HG03045 (cell line): ENCODE measurements around the gene FAM98A.

ENCODE experiments used
- ATAC-seq: cut with Tn5 transposase; IDR thresholded peaks from one replicate; pipeline ENCODE4 v1.9.1; 2021; ENCODE audit warnings: mild to moderate bottlenecking, moderate library complexity; ENCODE audit not compliant: unreplicated experiment

Gene FAM98A

GRCh38 chr2:33599175-33599942 lies at the start of gene FAM98A:
Gene FAM98A (minus strand): TSS chr2:33599299. CDS start chr2:33599221, 78 bp downstream.
- ATAC-seq = peak; percentile 93

GRCh38 chr2:33645861-33646260 lies 46.8 kb upstream of the FAM98A start:
- ATAC-seq = no peak

DNA sequence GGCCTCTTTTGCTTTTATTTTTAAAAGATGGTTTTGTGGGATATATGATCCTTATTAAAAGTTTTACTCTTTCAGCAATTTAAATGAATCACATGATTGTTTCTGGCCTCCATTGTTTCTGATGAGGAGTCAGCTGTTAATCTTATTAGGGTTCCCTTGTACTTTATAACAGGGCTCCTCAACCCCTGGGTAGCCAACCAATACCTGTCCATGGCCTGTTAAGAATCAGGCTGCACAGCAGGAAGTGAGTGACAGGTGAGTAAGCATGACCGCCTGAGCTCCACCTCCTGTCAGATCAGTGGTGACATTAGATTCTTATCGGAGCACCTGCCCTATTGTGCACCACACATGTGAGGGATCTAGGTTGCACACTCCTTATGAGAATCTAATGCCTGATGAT lies 45.1 kb upstream of the FAM98A start:
- ATAC-seq = no peak

- ATAC-seq = no peak
Measured at GRCh38 chr2:33636001-33636400, 36.9 kb upstream of the FAM98A start.

DNA sequence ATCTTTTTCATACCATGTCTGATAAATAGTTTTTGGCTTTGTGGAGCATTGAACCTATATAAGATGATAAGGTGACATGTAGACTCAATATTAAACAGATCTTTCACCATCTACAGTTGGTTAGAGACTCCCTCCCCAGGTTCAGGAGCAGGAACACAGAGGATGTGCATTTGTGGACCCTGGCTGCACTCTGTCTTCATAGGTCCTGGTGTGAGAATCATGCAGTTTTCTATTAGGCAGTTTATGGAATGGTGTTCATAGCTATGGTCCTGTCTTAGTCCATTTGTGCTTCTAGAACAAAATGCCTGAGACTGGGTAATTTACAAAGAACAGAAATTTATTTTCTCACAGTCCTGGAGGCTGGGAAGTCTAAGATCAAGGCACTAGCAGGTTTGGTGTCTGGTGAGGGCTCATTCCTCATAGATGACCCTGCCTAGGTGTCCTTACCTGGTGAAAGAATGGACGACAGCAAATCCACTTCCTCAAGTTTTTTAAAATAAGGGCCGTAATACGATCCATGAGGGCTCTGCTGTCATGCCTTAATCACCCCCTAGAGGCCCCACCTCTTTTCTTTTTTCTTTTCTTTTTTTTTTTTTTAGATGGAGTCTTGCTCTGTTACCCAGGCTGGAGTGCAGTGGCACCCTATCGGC lies 35.3 kb upstream of the FAM98A start:
- no peak for ATAC-seq

DNA sequence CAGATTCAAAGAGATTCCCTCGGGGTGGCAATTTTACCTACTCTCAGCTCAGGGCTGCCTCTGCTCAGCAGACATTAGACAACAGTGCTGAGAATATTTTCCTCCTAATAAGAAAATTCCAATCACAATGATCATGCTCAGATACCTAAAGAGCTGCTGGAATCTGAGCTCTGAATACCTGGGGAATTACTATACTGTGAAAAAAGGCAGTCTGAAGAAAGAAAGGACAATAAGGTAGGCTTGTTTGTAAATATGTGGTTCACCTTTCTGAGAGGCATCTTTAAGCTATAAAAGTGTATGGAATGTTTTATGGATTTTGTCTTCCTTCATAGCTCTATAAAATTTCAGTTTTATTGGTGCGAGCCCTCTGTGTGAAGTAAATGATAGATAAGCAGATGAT lies 34.2 kb upstream of the FAM98A start:
- ATAC-seq = no peak

- no peak for ATAC-seq
Measured at GRCh38 chr2:33632831-33633230, 33.7 kb upstream of the FAM98A start.

DNA sequence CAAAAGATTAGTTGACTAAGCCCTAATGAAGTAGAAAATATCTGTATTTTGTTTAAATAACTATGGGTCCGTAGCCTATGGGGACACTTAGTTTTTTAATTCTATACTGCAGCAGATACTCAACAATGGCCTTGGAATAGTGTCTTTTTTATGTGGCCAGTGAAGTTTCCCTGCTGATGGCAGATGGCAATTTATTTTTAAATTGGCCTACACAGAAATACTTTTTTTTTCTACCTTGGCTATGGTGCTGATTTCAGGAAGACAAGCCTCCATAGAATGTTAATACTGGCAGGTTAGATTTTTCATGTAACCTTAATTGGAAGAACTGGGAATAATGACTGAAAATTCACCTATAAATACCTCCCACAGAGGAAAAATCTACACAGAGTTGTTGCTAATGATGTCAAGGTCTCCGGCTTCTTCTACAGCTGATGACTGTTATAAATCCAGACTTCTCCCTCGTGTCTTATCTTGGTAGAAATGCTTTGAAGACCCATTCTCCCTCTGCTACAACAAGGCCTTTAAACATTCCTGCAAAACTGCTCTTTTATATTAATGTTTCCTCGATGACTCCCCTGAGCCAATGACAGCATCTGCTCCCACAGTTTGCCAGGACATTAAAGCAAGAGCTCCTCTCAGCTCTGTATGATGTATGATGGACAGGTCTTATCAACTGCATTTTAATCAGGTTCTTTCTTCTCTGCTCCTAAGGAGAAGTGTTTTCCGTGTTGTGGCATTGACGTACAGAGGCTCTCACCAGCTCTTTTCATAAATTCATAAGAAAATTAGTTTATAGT lies 29.1 kb upstream of the FAM98A start:
- ATAC-seq = no peak

GRCh38 chr2:33619028-33619427 lies 19.9 kb upstream of the FAM98A start:
- ATAC-seq = no peak

DNA sequence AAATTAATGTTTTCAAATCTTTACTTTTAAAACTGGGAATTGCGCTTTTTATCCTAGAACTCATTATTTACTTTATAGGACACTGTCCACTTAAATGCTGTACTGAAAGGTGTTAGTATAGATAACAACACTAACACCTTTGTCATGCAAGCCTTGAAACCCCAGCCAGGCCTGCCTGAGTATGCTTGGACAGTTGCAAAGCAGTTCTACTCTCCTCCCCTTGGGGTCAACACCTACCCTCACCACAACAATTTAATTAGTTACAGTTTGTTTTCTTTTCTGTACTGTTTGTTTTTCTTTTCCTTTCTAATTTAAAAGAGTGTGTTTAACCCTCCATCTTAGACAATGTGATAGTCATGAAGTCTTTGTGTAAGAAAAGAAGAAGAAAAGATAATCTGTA lies 18.9 kb upstream of the FAM98A start:
- ATAC-seq = no peak

GRCh38 chr2:33617401-33617800 lies 18.3 kb upstream of the FAM98A start:
- no peak for ATAC-seq

GRCh38 chr2:33616873-33617272 lies 17.8 kb upstream of the FAM98A start:
- ATAC-seq = no peak

- ATAC-seq = no peak
Measured at GRCh38 chr2:33614190-33614589, 15.1 kb upstream of the FAM98A start.

DNA sequence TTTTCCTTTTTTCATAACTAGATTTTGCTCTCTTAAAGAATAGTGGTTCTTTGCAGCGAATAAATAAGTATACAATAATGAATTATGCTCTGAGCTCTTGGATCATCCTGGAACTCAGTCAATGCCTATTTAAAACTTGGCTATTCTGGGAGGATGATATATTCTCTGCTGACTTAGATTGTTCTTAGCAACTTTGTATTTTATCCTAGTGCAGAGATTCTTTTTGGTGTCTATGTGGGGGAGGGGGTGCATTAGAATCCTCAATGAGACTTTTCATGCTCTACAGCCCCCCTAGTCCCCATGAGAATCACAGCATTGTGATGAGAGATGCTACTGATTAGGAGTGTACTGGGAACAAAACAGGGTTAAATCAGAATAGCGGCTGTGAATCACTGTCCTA lies 8.8 kb upstream of the FAM98A start:
- no peak for ATAC-seq

GRCh38 chr2:33607251-33607721 lies 8.2 kb upstream of the FAM98A start:
- ATAC-seq = no peak

GRCh38 chr2:33606622-33607021 lies 7.5 kb upstream of the FAM98A start:
- no peak for ATAC-seq

GRCh38 chr2:33606100-33606499 lies 7.0 kb upstream of the FAM98A start:
- ATAC-seq = no peak

- ATAC-seq = no peak
Measured at GRCh38 chr2:33605056-33605455, 6.0 kb upstream of the FAM98A start.

DNA sequence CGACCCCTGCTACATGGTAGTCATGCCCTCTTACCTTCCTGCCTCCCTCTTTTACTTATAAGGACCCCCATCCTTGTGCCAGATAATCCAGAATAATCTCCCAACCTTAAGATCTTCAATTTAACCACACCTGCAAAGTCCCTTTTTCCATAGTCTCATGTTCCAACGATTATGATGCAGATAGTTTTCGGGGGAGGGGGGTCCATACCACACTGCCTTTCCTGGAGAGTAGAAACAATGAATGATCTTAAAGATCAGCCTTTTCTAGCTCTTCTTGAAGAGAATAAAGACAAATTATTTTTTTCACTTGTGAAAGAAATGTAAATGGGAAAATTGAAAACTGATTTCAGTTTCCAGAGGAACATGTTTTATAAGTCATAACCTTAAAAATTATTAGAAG lies 4.3 kb upstream of the FAM98A start:
- no peak for ATAC-seq

DNA sequence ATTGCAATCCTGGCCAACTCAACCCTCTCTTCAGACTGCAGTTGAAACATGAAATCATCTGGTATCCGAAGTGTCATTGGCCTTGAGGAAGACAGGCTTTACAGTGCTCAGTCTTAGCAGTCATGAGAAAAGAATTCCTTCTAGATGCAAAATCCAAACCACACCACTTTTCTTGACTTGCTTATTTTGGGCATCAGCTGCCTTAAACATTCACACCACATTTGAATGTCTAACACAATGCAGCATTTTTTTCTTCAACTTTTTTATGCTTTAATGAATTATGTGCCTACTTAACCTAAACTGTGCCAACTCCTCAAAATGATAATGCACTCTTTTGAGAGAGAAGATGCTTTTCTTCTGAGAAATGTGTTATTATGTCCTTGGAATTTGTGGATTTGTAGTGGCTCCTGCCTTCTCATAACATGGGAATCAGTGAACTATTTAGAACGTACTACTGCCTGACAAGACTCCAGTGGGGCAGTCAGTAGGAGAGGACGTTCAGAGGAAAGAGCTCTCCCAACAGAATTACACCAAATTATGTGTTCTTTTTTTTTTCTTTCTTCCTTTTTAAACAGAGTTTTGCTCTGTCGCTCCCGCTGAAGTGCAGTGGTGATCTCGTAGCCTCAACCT lies 3.2 kb upstream of the FAM98A start:
- ATAC-seq = no peak

DNA sequence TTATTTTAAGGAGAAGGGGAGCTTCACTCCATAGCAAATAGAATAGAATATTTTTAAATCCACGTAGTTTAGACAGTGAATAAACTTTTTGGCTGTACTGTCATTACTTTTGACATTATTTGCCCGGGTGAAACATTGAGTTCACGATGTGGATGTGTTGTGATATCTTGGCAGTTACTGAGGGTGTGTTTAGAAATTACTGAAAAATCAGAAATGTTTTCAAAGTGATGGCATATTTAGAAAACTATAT lies 769 bp upstream of the FAM98A start:
- ATAC-seq = no peak
